Stimulated activated CD8-positive, alpha-beta memory T cell treated with anti-CD3 and anti-CD28 coated beads, Interleukin-15, amount 100 ng/mL, for 48 hours (primary cell): ENCODE data around the gene KCNH1.

Experiments used
- DNase-seq, 2 donors: peaks; one replicate each; pipeline ENCODE4 v3.0.0-alpha.2; 2020; ENCODE audit warnings: low read depth in 2 of 2

The KCNH1 gene

DNA sequence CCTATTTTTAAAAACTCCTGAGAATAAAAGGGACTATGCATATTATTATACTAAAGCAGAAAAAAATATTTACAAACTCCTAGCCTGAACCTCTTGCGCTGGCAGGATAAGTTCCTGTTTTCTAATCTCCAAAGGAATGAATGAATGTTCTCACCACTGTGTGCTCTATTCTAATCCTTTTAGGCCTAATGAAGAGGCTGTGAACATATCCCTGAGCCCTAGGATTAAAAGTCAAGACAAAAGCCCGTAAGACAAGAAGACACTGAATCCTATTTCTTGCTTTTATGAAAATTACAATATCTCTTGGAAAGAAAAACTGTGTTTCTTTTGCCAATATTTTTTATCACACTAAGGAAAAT is 487.7 kb downstream of the KCNH1 start:
- no peak for DNase-seq

DNA sequence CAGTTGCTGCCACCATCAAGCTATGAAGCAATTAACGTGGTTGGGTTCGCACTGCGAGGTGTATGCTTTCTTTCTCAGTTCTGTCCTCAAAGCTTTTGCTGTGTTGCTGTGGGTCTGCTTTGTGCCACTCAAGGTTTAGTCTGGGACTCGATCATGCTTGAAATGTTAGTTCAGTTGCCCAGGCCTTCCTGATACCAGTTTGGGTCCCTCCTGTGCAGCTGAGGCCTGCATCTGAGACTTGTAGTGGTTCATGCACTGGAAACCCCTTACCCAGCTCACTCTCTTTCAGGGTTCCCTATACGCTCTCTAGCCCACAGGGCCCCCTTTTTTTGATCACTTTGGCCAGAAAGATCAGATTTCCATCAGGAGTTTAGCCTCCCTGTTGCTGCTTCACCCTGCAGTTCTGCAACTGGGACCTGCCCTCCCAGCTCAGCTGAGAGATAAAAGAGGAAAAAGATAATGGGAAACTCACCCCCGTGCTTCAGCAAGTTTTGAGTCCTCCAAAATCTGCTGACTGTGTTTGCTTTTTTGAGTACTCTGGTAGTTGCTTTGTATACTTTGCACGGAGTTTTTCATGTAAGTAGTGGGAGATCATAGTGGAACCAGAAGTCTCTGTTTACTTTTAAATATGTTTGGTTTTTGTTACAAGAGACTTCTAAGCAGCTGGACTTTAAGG is 488.2 kb downstream of the KCNH1 start:
- no peak for DNase-seq

DNA sequence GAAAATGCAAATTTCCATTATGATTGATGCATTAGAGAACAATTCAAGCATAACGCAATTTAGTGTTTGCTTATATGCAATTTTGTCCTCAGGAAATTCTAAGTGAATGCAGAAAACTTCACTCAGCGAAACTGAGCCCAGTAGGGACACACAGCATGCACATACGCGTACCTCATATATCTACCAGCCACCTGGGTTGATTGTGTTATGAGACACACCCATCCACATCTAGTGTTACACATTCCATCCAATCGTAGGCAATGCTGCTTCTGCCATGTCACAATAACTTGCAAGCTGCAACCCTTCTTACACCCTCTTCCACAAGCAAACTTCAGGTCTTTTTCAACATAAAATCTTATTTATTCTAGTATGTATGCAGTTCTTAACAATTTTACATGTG is 492.4 kb downstream of the KCNH1 start:
- no peak for DNase-seq

DNA sequence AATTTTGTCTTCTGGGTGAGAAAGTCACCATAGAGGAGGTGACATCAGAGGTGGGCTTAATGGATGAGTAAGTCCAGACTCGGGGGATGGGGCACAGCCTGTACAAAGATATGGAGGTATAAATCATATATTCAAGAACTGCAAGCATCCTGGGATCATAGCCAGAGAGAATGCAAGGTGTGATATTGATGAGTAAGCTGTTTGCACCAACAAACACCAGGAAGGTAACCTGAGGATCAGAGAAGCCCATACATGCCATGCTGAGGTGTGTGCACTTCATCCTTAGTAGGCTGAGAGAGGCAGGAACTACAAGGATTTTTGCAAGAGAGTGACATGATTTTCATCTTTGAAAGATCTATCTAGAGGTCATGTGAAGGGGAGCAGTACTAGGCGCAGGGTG is 498.8 kb downstream of the KCNH1 start:
- DNase-seq: no peak

DNA sequence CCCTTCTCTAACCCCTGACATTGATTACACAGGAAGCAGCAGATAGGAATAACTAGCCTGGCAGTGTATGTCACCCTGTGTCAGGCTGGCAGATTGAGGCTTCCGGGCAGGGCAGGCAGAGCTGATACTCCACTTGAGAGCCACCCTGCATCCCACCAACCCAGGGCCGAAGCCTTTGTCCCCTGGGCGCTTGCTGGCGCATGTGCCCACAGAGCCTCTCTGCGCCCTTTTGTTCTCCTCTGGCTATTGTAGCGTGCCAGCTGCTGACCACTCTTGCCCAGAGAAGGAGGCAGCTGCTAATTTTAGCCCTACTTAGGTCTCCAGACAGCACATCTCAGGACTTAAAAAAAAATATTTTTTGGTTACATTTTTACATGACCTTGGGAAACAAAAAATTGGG is 500.3 kb downstream of the KCNH1 start:
- DNase-seq: no peak

DNA sequence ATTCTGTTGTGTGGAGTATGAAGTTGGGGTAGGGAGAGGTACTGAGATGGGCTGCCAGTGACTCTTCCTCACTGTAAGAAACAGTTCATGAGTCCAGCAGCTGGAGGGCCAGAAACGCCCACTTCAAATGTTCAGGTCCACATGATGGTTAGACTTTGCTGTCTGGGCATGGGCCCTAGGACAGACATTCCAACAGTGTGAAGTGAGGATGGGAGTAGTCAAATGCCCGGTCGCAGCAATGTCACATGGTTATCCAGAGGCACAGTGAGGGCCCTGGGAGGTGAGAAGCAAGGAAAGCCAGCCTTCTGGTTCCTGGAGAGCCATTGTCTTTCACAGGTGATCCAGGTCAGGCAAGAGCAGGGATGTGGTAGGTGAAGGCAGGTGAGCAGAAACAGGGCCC is 500.8 kb downstream of the KCNH1 start:
- DNase-seq: no peak

DNA sequence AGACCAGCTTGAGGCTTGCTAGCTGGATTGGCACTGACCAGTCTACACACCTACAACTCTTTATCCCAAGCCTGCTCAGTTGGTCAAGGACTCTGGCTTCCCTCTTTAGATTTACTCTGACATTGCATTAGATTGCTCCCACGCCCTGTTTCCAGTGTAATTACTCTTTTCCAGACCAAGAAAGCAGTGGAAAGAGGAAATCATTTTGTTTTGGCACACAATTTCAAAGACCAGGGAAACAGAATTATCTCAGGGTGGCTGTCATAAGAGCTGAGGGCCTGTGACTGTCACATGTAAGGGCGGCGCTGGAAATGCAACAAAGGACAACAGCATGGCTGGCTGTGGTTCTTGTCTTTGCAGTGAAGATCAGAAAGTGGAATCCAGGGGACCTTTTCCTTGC is 502.5 kb downstream of the KCNH1 start:
- DNase-seq: no peak

DNA sequence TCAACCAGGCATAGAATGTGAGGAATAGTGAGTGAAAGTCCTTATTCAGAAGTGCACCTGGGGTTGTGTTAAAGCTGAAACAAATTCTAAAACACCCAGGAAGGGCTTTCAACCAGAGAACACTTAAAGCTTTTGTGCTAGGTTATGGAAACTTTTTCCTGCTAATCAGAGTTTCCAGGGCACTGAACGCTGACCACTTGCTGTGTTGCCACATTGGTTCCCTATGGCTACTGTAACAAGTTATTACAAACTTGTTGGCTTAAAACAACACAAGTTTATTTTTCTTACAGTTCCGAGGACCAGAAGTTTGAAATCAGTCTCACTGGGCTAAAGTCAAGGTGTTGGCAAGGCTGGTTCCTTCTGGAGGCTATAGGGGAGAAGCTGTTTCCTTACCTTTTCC is 504.7 kb downstream of the KCNH1 start:
- DNase-seq: no peak

DNA sequence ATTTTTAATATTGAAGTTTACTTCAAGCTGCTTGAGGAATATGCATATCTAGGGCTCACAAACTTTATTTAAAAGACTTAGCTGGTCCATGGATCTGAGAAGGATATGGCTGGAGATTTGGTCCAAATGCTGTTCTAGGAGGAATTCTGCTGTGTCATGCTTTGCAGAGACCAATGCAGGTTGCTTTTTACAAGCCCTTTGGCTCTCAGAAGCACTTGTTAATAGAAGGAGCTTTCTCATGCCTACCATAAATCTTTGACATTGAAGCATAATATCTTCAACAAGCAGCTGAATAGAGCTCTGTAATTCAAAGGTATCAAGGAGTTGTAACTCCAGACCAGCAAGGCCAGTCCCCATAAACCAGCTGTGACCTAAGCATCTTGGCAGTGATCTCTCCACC is 506.2 kb downstream of the KCNH1 start:
- DNase-seq: no peak
